ENCODE measurements around the gene SLC22A1. TPM values are rescaled to one million over a fixed set of nuclear protein-coding genes. Genes with fewer than 3 reads are reported as not detected.
"Not testable (repeated sequence)": the region's sequence is repeated elsewhere in the genome, so short reads cannot be mapped to it uniquely, and the experiment has no call there.

SLC22A1 gene
- total RNA-seq, 4 donors from 2014 or later: 0.26 to 0.52 (median 0.33) TPM; not detected in 1

DNA sequence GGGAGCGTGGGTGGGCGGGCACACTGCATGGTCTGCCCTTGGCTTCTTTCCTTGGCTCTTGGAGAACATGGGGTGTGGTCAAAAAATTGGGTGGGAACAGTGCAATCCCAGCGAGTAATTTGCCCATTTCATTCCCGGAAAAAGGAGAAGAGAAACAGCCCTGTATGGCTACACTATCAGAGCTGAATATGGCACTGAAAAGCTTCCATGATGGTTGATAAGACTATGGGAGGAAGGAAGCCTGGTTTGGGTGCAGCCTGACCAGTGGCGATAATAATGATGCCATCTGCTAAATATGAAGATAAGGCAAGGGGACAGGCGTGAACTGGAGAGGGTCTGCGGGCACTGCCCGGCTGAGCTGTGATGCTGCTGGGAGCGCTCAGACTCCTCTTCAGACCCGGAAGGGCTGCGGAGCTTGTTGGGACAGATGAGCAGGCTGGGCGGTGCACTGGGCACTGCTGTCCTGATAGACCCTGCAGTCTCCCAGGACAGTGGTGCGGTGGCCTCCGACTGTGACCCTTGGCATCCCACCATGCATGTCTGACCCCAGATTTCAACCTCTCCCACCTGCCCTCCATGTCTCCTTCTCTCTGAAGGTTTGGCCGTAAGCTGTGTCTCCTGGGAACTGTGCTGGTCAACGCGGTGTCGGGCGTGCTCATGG lies 10.2 kb downstream of the SLC22A1 start:
- TF ChIP-seq, protein P1, sequence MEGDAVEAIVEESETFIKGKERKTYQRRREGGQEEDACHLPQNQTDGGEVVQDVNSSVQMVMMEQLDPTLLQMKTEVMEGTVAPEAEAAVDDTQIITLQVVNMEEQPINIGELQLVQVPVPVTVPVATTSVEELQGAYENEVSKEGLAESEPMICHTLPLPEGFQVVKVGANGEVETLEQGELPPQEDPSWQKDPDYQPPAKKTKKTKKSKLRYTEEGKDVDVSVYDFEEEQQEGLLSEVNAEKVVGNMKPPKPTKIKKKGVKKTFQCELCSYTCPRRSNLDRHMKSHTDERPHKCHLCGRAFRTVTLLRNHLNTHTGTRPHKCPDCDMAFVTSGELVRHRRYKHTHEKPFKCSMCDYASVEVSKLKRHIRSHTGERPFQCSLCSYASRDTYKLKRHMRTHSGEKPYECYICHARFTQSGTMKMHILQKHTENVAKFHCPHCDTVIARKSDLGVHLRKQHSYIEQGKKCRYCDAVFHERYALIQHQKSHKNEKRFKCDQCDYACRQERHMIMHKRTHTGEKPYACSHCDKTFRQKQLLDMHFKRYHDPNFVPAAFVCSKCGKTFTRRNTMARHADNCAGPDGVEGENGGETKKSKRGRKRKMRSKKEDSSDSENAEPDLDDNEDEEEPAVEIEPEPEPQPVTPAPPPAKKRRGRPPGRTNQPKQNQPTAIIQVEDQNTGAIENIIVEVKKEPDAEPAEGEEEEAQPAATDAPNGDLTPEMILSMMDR (IDR thresholded peaks at IDR 0.05): no peak
- no peak for TF ChIP-seq POLR2AphosphoS5 (IDR thresholded peaks at IDR 0.05)
- TF ChIP-seq EP300 (IDR thresholded peaks at IDR 0.05): no peak
- TF ChIP-seq POLR2A (IDR thresholded peaks at IDR 0.05; ENCODE audit: low read depth): no peak
- no peak for DNase-seq (ENCODE audit: extremely low spot score)
- H3K27me3 ChIP-seq: no peaks in the 10 kb centered on the region
- H3K4me1 ChIP-seq: no peaks in the 10 kb centered on the region
- H3K9me3 ChIP-seq: no peaks in the 10 kb centered on the region
- no peaks in the 10 kb centered on the region for H3K36me3 ChIP-seq
- no peak overlapping the region for H3K27ac ChIP-seq (replicated peaks in 1 of 4)
- H3K4me3 ChIP-seq: no peak overlapping the region
- intact Hi-C loops (cut with DNase I): no loop called here
- WGBS: 93% methylated on average over 17 of the region's 19 CpGs

DNA sequence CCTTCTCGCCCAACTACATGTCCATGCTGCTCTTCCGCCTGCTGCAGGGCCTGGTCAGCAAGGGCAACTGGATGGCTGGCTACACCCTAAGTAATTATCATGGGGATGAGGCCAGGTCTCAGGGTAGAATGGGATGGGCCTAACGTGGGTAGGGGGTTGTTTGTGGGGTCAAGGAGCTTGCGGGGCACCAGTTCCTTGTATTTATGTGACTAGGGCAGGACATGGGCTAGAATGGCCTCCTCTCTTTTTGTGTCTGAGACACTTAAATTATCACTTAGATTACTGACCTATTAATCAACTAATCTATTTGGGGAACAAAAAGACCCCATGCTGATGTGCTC lies 10.7 kb downstream of the SLC22A1 start:
- TF ChIP-seq POLR2A (IDR thresholded peaks at IDR 0.05; ENCODE audit: low read depth): no peak
- TF ChIP-seq POLR2AphosphoS5 (IDR thresholded peaks at IDR 0.05): no peak
- TF ChIP-seq, protein P1 (IDR thresholded peaks at IDR 0.05): no peak
- TF ChIP-seq EP300 (IDR thresholded peaks at IDR 0.05): no peak
- WGBS: 86% methylated on average over 4 of the region's 4 CpGs
- H3K27ac ChIP-seq (replicated peaks in 1 of 4): no peak overlapping the region
- no peaks in the 10 kb centered on the region for H3K27me3 ChIP-seq
- no peaks in the 10 kb centered on the region for H3K9me3 ChIP-seq
- no peak overlapping the region for H3K4me3 ChIP-seq
- no peak for DNase-seq (ENCODE audit: extremely low spot score)
- intact Hi-C loops (cut with DNase I): no loop called here
- no peaks in the 10 kb centered on the region for H3K36me3 ChIP-seq
- no peaks in the 10 kb centered on the region for H3K4me1 ChIP-seq

DNA sequence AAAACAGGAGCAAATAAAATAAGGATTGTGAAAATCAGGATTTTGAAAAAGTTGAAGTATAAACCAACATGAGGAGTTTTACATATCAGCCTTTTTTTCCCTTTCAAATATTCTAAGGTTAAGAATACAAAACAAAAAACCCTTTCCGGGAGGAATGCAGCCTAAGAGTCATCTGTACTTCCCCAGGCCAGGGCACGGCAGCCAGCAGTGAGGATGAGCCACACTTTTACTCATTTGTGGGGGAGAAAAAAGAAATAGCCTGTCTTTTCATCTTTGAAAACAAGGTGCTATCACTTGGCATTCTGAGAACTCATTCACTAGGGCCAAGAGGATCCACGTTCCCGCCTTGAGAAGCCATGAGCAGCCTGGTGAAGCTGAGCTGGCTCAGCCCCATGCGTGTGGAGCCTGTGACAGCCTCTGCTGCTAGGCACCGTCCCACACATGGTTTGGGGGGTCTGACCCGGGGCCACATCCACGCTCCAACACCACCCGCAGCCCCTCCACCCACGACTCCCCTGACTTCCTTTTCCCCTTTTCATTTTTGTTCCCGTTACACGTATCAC lies 11.2 kb downstream of the SLC22A1 start:
- H3K9me3 ChIP-seq: no peaks in the 10 kb centered on the region
- no peak overlapping the region for H3K4me3 ChIP-seq
- intact Hi-C loops (cut with DNase I): no loop called here
- H3K27me3 ChIP-seq: no peaks in the 10 kb centered on the region
- no peaks in the 10 kb centered on the region for H3K36me3 ChIP-seq
- no peak overlapping the region for H3K27ac ChIP-seq (replicated peaks in 1 of 4)
- DNase-seq (ENCODE audit: extremely low spot score): no peak
- H3K4me1 ChIP-seq: peaks cover 0 to under 1% (median 0%) of the 10 kb centered on the region in 4 donors
- WGBS: 69% methylated on average over 12 of the region's 12 CpGs
- TF ChIP-seq POLR2A (IDR thresholded peaks at IDR 0.05; ENCODE audit: low read depth): no peak

DNA sequence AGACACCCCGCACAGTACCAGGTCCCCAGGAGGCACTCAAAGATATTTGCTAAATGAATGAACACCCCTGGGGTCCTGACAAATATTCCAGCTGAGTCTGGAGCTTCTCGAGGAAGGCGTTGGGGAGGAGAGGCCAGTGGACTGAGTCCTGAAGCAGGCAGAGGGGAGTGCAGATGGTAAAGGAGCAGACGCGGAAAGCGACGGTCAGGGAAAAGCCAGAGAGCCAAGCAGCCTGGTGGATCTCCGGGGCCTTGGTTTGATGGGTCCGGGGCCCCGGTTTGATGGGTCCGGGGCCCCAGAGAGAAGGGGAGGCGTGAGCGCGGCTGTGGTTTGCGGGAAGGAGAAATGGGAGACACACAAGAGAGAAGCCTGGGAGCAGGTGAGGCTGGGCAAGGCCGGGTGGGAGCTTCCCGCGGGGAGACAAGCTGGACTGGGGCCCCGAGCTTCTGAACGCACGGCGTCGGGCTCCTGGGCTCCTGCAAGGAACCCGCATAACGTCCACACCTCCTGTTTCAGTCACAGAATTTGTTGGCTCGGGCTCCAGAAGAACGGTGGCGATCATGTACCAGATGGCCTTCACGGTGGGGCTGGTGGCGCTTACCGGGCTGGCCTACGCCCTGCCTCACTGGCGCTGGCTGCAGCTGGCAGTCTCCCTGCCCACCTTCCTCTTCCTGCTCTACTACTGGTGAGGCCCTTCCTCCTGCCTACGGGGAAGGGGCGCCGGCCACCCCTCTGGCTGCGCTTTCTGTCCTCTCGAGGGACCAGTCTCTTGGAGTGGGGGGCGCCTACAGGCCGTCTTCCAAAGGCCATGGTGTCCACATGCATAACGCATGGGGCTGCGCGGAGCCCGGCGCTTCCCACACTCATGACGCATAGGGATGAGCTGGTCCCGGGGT lies 12.1 kb downstream of the SLC22A1 start:
- intact Hi-C loops (cut with DNase I): no loop called here
- no peaks in the 10 kb centered on the region for H3K9me3 ChIP-seq
- TF ChIP-seq, protein P1 (IDR thresholded peaks at IDR 0.05): no peak
- TF ChIP-seq POLR2AphosphoS5 (IDR thresholded peaks at IDR 0.05) (no peak), POLR2A (IDR thresholded peaks at IDR 0.05; ENCODE audit: low read depth) (no peak), EP300 (IDR thresholded peaks at IDR 0.05) (no peak)
- H3K27ac ChIP-seq (replicated peaks in 1 of 4): no peak overlapping the region
- H3K4me3 ChIP-seq: no peak overlapping the region
- WGBS: 88% methylated on average over 33 of the region's 47 CpGs
- no peaks in the 10 kb centered on the region for H3K36me3 ChIP-seq
- no peak for DNase-seq (ENCODE audit: extremely low spot score)
- no peaks in the 10 kb centered on the region for H3K27me3 ChIP-seq
- peaks cover 4 to 8% (median 5%) of the 10 kb centered on the region in 4 donors for H3K4me1 ChIP-seq

DNA sequence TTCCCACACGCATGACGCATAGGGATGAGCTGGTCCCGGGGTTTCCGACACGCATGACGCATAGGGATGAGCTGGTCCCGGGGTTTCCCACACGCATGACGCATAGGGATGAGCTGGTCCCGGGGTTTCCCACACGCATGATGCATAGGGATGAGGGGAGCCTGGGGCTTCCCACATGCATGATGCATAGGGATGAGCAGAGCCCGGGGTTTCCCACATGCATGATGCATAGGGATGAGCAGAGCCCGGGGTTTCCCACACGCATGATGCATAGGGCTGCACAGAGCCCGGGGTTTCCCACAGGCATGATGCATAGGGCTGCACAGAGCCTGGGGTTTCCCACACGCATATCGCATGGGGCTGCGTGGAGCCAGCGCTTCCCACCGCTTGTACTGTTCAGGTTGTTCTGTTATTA lies 12.7 kb downstream of the SLC22A1 start:
- WGBS: 96% methylated on average over 16 of the region's 20 CpGs
- H3K27me3 ChIP-seq; DNase-seq (ENCODE audit: extremely low spot score); intact Hi-C loops (cut with DNase I); H3K9me3 ChIP-seq; H3K4me3 ChIP-seq; H3K36me3 ChIP-seq; H3K27ac ChIP-seq (replicated peaks in 1 of 4): not testable (repeated sequence)
- peaks cover 4 to 15% (median 12%) of the 10 kb centered on the region in 4 donors for H3K4me1 ChIP-seq
